ENCODE data around the gene TARDBP.
"Not testable (repeated sequence)": the region's sequence is repeated elsewhere in the genome, so short reads cannot be mapped to it uniquely, and the experiment has no call there.

GRCh38 chr1:11051121-11051520 is 38.7 kb downstream of the TARDBP start:
- not testable (repeated sequence) for TF ChIP-seq POLR2AphosphoS5 (IDR thresholded peaks at IDR 0.05; ENCODE audit: control insufficient read depth, insufficient read depth, low read depth, low read length); ZZZ3 (IDR thresholded peaks at IDR 0.05); FOS (IDR thresholded peaks at IDR 0.05; ENCODE audit: extremely low read depth, insufficient read length); ZNF274 (IDR thresholded peaks at IDR 0.05; ENCODE audit: borderline replicate concordance, low read depth, low read length); STAT5B (CRISPR knock-in tag; IDR thresholded peaks at IDR 0.05); GABPA (tag; conservative IDR thresholded peaks at IDR 0.05; ENCODE audit: low read depth); FOXP4 (CRISPR knock-in tag; IDR thresholded peaks at IDR 0.05; ENCODE audit: borderline replicate concordance); POU5F1 (IDR thresholded peaks at IDR 0.05; ENCODE audit: borderline replicate concordance, low read depth, low read length, partially characterized antibody); CTCF (IDR thresholded peaks at IDR 0.05 in 2 of 3, conservative IDR thresholded peaks at IDR 0.05 in 1 of 3; ENCODE audit: insufficient read depth in 2 of 3, low read depth in 1 of 3, low read length in 3 of 3); CBX8 (IDR thresholded peaks at IDR 0.05; ENCODE audit: borderline replicate concordance, extremely low read depth, low read depth, low read length, poor library complexity, severe bottlenecking); KDM1A (IDR thresholded peaks at IDR 0.05); TOE1 (IDR thresholded peaks at IDR 0.05; ENCODE audit: borderline replicate concordance); TOE1 (CRISPR knock-in tag; IDR thresholded peaks at IDR 0.05; ENCODE audit: borderline replicate concordance, low read depth); E2F1 (CRISPR knock-in tag; IDR thresholded peaks at IDR 0.05)

All from K562 (cell line).